ENCODE results near the gene IQSEC1. TPM values are rescaled to one million over a fixed set of nuclear protein-coding genes. Genes with fewer than 3 reads are reported as not detected.
A peak's percentile ranks its signal among the peaks of the same experiment; 100 is the strongest.

Gene IQSEC1
- total and polyA plus RNA-seq, 2 donors (not counting 1 experiment from before 2014, with no cell fraction given): 96.7 to 222 TPM

- peak overlapping the region; percentile 9 for H3K4me3 Mint-ChIP-seq
- WGBS (ENCODE audit: insufficient coverage): 24% methylated on average over 2 of the region's 5 CpGs
- peaks cover 97% of the 10 kb centered on the region for H4K20me1 ChIP-seq (ENCODE audit: control insufficient read depth, insufficient read depth, low read length, poor library complexity, severe bottlenecking)
Measured at GRCh38 chr3:12988728-12989454, 84.3 kb downstream of the IQSEC1 start.

More at GRCh38 chr3:12988728-12989454, 84.3 kb downstream of the IQSEC1 start:
- peaks cover 6 to 68% of the 10 kb centered on the region in 2 experiments for H3K36me3 ChIP-seq (replicated peaks in 1 of 2; ENCODE audit: control extremely low read depth in 1 of 2, control insufficient read depth in 1 of 2, extremely low read depth in 1 of 2, insufficient read depth in 2 of 2, low read length in 1 of 2)
- H2AFZ ChIP-seq (ENCODE audit: insufficient read depth, low read depth, low read length, poor library complexity, severe bottlenecking): no peak overlapping the region
- H3K9me3 ChIP-seq (ENCODE audit: control extremely low read depth in 1 of 3, control insufficient read depth in 2 of 3, insufficient read depth in 1 of 3, low read length in 2 of 3): no peaks in the 10 kb centered on the region
- peak overlapping the region; percentile 75 for H3K27ac Mint-ChIP-seq
- no peak for DNase-seq
- H3K4me2 ChIP-seq (replicated peaks; ENCODE audit: low read depth, low read length, poor library complexity, severe bottlenecking): peak overlapping the region; percentile 30
- ATAC-seq (ENCODE audit: low read depth): no peak
- peak overlapping the region in 1 of 2 donors; percentile 44 for H3K27ac ChIP-seq (ENCODE audit: low read length in 2 of 2)
- peaks cover 61 to 89% of the 10 kb centered on the region in 2 donors for H3K4me1 ChIP-seq (ENCODE audit: control insufficient read depth in 2 of 2, insufficient read depth in 2 of 2, low read length in 2 of 2)
- peaks cover 73% of the 10 kb centered on the region for H3K4me1 Mint-ChIP-seq
- intact Hi-C loops (cut with micrococcal nuclease): no loop called here
- no peak overlapping the region for H3K4me3 ChIP-seq (ENCODE audit: control extremely low read depth in 1 of 5, extremely low read depth in 1 of 5, insufficient read depth in 1 of 5, low read depth in 2 of 5, low read length in 4 of 5)
- H3K27me3 ChIP-seq (replicated peaks in 1 of 4; ENCODE audit: control extremely low read depth in 1 of 4, control insufficient read depth in 3 of 4, insufficient read depth in 4 of 4, low read length in 3 of 4): no peaks in the 10 kb centered on the region
- CTCF ChIA-PET: interaction anchor here (0.8 to 2.6 kb wide), 9 partner anchors 11 to 463 kb away, joined by 3 to 8 read pairs (median 4); no protein-coding TSS in a partner anchor
- peaks cover 97% of the 10 kb centered on the region for H3K79me2 ChIP-seq (ENCODE audit: control insufficient read depth, insufficient read depth, low read length)
- TF ChIP-seq EZH2 (IDR thresholded peaks at IDR 0.05; ENCODE audit: borderline replicate concordance, insufficient read depth, low read depth, low read length, poor library complexity, severe bottlenecking) (no peak), CTCF (IDR thresholded peaks at IDR 0.05) (no peak)
- H3K9me3 Mint-ChIP-seq (ENCODE audit: insufficient read depth): no peaks in the 10 kb centered on the region
- POLR2A ChIA-PET: no interaction called here
- no peak overlapping the region for H3K9ac ChIP-seq (ENCODE audit: low read length)
- no peaks in the 10 kb centered on the region for H3K27me3 Mint-ChIP-seq
